GM12801 (cell line): ENCODE data around the gene RBM4B.

ENCODE experiments used
- CTCF ChIP-seq: IDR thresholded peaks from one replicate; pipeline ENCODE4 v1.5.1; 2011; ENCODE audit warnings: control low read depth; ENCODE audit not compliant: insufficient read length; ENCODE audit errors: extremely low read depth

Gene RBM4B

DNA sequence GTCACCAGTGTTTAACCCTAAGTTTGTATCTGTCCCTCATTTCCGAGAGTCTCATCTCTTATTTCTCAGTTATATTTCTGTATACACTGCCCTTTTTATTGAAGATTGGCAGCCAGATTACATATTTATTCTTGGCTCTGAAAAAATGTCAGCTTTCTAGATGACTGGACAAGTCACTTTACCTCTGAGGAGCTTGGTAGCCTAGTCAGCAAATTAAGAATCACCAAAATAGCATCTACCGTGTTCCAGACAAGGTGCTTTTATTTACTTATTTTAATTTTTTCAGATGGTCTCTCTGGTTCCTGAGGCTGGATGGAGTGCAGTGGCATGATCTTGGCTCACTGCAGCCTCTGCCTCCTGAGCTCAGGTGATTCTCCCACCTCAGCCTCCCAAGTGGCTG is 44.7 kb downstream of the RBM4B start:
- TF ChIP-seq CTCF: no peak

DNA sequence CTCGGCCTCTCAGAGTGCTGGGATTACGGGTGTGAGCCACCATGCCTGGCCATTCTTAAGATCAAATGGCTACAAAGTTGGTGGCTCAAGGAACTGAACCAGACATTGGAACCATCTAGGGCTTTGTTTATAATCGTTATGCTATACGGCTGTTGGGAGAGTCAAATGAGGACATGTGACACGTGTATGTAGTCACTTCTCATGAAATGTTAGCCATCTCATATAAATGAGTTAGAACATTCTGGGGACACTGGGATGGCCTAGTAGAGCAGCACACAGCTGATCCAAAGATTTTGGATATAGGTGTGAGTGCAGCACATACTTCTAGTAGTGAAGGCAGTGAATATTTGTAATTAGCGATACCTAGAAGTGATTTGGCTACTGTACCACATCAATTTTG is 45.8 kb downstream of the RBM4B start:
- TF ChIP-seq CTCF: no peak

GRCh38 chr11:66629356-66629755 is 48.3 kb downstream of the RBM4B start:
- TF ChIP-seq CTCF: no peak

DNA sequence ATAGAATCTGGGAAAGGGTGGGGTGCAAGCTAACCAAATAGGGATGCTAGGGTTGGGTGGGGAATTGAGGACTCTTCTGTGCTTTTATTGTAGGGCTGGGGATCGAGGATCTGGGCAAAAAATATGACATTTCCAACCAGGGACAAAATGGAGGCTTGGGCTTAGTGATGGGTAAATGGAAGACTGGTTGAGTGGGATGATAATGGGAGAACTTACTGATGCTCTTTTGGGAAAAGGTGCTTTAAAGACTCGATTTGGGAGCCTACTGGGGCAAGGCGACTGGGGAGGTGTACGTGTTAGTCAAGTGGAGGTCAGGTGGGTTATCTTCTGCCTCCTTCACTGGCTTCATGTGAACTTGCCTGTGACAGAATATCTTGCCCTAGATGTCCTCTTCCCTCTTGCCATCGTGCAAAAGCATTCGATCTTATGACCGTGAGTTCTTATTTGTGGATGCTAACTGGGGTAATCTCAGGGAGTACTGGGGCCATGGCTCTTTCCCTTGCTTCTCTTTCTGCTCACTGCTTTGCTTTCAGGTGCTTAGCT is 49.6 kb downstream of the RBM4B start:
- TF ChIP-seq CTCF: no peak

DNA sequence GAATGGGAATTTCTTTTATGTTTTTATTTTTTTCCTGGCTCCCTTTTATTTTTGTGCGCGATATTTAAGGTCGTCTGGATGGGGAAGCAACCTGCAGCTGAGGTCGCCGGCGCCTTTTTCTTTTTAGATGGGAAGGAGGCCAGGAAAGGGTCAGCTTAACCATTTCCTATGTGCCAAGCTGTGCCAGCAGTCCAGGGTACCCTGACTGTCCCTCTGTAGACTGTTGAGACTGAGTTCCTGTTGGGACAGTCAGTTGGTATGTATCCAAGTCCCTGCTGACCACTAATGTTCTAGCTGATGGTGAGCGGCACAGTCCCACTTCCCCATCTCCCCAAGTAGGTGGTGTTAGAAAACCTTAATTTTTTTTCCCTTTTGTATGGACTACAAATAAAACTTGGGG is 50.8 kb downstream of the RBM4B start:
- TF ChIP-seq CTCF: no peak

- TF ChIP-seq CTCF: no peak
Observed at GRCh38 chr11:66626382-66626781, 51.3 kb downstream of the RBM4B start.

- no peak for TF ChIP-seq CTCF
Observed at GRCh38 chr11:66625752-66626149, 51.9 kb downstream of the RBM4B start.
